SU-DHL-6 (cell line): ENCODE measurements around the gene TLL2.

Experiments
- H2AFZ ChIP-seq: fragments of 200-600 bp; sonication (generic); 2 replicates; pipeline ENCODE4 v1.6.1; 2014; ENCODE audit warnings: low read depth, mild to moderate bottlenecking, moderate library complexity, mixed read lengths, antibody characterized with exemption, low read length; ENCODE audit not compliant: severe bottlenecking
- H3F3A ChIP-seq: fragments of 200-600 bp; shearing (Covaris generic); 2 replicates; pipeline ENCODE4 v1.6.0; 2016; ENCODE audit warnings: antibody characterized with exemption, mild to moderate bottlenecking; ENCODE audit not compliant: insufficient read depth
- H3K27ac ChIP-seq: fragments of 200-600 bp; sonication (generic); 2 replicates; pipeline ENCODE4 v1.5.1; 2016; ENCODE audit warnings: low read depth, mild to moderate bottlenecking, low read length, moderate library complexity, mixed read lengths
- H3K27me3 ChIP-seq: fragments of 200-600 bp; sonication (generic), shearing (Covaris generic); 2 replicates; pipeline ENCODE4 v1.6.0; 2014; ENCODE audit warnings: mild to moderate bottlenecking, low read length
- H3K36me3 ChIP-seq: fragments of 200-600 bp; sonication (generic); 2 replicates; pipeline ENCODE4 v1.6.1; 2014; ENCODE audit warnings: mild to moderate bottlenecking, low read length, mixed read lengths
- H3K4me2 ChIP-seq: fragments of 300-600, 200-600 bp; shearing (Covaris generic), sonication (generic); 2 replicates; pipeline ENCODE4 v1.6.0; 2014; ENCODE audit warnings: low read length, low read depth, mild to moderate bottlenecking; ENCODE audit not compliant: poor library complexity, severe bottlenecking
- H3K4me3 ChIP-seq: fragments of 200-600 bp; sonication (generic); 2 replicates; pipeline ENCODE4 v1.5.1; 2014; ENCODE audit warnings: antibody characterized with exemption, low read length, mild to moderate bottlenecking, mixed read lengths; ENCODE audit not compliant: insufficient read depth, poor library complexity, severe bottlenecking
- H3K79me2 ChIP-seq: fragments of 200-600 bp; sonication (generic); 2 replicates; pipeline ENCODE4 v1.6.1; 2014; ENCODE audit warnings: mild to moderate bottlenecking, low read length, moderate library complexity; ENCODE audit not compliant: insufficient read depth
- H3K9ac ChIP-seq: fragments of 200-600 bp; sonication (generic); 2 replicates; pipeline ENCODE4 v1.7.0; 2014; ENCODE audit warnings: mild to moderate bottlenecking, low read length
- H3K9me2 ChIP-seq: fragments of 200-600 bp; sonication (generic); replicated peaks from 2 replicates; pipeline ENCODE4 v1.6.1; 2014; ENCODE audit warnings: low read length; ENCODE audit not compliant: insufficient read depth
- H3K9me3 ChIP-seq: fragments of 200-600 bp; sonication (generic); 2 replicates; pipeline ENCODE4 v1.6.1; 2014; ENCODE audit warnings: low read length, mixed read lengths; ENCODE audit not compliant: insufficient read depth
- H4K20me1 ChIP-seq: fragments of 200-600 bp; sonication (generic); 2 replicates; pipeline ENCODE4 v1.6.1; 2014; ENCODE audit warnings: low read depth, mild to moderate bottlenecking, antibody characterized with exemption, low read length, moderate library complexity, mixed read lengths
- CTCF ChIP-seq: fragments of 200-600 bp; sonication (generic); IDR thresholded peaks from one replicate; pipeline ENCODE4 v1.5.1; 2017; ENCODE audit warnings: antibody characterized with exemption, mild to moderate bottlenecking, low read length, moderate library complexity; ENCODE audit not compliant: insufficient read depth, poor library complexity, severe bottlenecking
- EZH2phosphoT487 ChIP-seq: fragments of 200-600 bp; sonication (generic), shearing (Covaris generic); conservative IDR thresholded peaks from 2 replicates; pipeline ENCODE4 v1.6.1; 2018; ENCODE audit warnings: mild to moderate bottlenecking, antibody characterized with exemption, low read length, moderate library complexity, mixed read lengths

The TLL2 gene

GRCh38 chr10:96327462-96327861, 186.3 kb downstream of the TLL2 start:
- H2AFZ ChIP-seq: no peak overlapping the region
- TF ChIP-seq EZH2phosphoT487 (no peak), CTCF (no peak)
- H3K9me3 ChIP-seq: no peaks in the 10 kb centered on the region
- no peaks in the 10 kb centered on the region for H3K9me2 ChIP-seq
- H4K20me1 ChIP-seq: no peaks in the 10 kb centered on the region
- no peaks in the 10 kb centered on the region for H3K79me2 ChIP-seq
- no peak overlapping the region for H3K4me3 ChIP-seq
- no peak overlapping the region for H3K4me2 ChIP-seq
- no peak overlapping the region for H3K9ac ChIP-seq
- no peaks in the 10 kb centered on the region for H3K36me3 ChIP-seq
- no peaks in the 10 kb centered on the region for H3F3A ChIP-seq
- H3K27me3 ChIP-seq: no peaks in the 10 kb centered on the region
- H3K27ac ChIP-seq: no peak overlapping the region

GRCh38 chr10:96325719-96326373, 187.9 kb downstream of the TLL2 start:
- Histone ChIP-seq H3F3A (no peaks in the 10 kb centered on the region), H3K27me3 (no peaks in the 10 kb centered on the region), H2AFZ (no peak overlapping the region), H3K4me2 (no peak overlapping the region), H3K27ac (no peak overlapping the region), H3K36me3 (no peaks in the 10 kb centered on the region), H3K9me3 (no peaks in the 10 kb centered on the region), H3K79me2 (no peaks in the 10 kb centered on the region), H3K9ac (no peak overlapping the region), H3K9me2 (no peaks in the 10 kb centered on the region), H4K20me1 (no peaks in the 10 kb centered on the region), H3K4me3 (no peak overlapping the region)
- no peak for TF ChIP-seq CTCF
- no peak for TF ChIP-seq EZH2phosphoT487

- H3K27me3 ChIP-seq: no peaks in the 10 kb centered on the region
- no peak overlapping the region for H2AFZ ChIP-seq
- no peaks in the 10 kb centered on the region for H3K9me3 ChIP-seq
- H3K4me3 ChIP-seq: no peak overlapping the region
- no peaks in the 10 kb centered on the region for H3F3A ChIP-seq
- no peak overlapping the region for H3K9ac ChIP-seq
- no peak overlapping the region for H3K4me2 ChIP-seq
- no peaks in the 10 kb centered on the region for H3K36me3 ChIP-seq
- no peak overlapping the region for H3K27ac ChIP-seq
- H3K9me2 ChIP-seq: no peaks in the 10 kb centered on the region
- H3K79me2 ChIP-seq: no peaks in the 10 kb centered on the region
- TF ChIP-seq CTCF (no peak), EZH2phosphoT487 (no peak)
- no peaks in the 10 kb centered on the region for H4K20me1 ChIP-seq
Observed at GRCh38 chr10:96324447-96324846, 189.3 kb downstream of the TLL2 start.
